BJ (cell line): ENCODE results near the gene RNF220. TPM values are rescaled to one million over a fixed set of nuclear protein-coding genes. Genes with fewer than 3 reads are reported as not detected.

Source experiments
- CTCF ChIA-PET: fragments of 350-600 bp; formaldehyde crosslinking; extraction: SDS; loops from one replicate; lab custom pipeline; 2021; ENCODE audit warnings: antibody characterized with exemption, inconsistent platforms; lab: Yijun Ruan, JAX
- POLR2A ChIA-PET: fragments of 300-600 bp; sonication (Branson Sonifier 250); formaldehyde crosslinking; extraction: SDS; loops from one replicate; lab custom pipeline; 2021; ENCODE audit warnings: antibody characterized with exemption; lab: Charles Lee
- DNase-seq: peaks from one replicate; pipeline ENCODE4 v3.0.0-alpha.2; 2011; ENCODE audit warnings: low read depth
- H3K27me3 ChIP-seq: 2 replicates; pipeline ENCODE4 v1.6.0; 2011; ENCODE audit warnings: low read length; ENCODE audit not compliant: control insufficient read depth, insufficient read depth
- H3K36me3 ChIP-seq: 2 replicates; pipeline ENCODE4 v1.5.1; 2011; ENCODE audit warnings: low read length; ENCODE audit not compliant: control insufficient read depth, insufficient read depth
- H3K4me3 ChIP-seq: 2 replicates; pipeline ENCODE4 v1.5.1; 2011; ENCODE audit warnings: low read depth, mild to moderate bottlenecking, control low read depth, low read length
- CTCF ChIP-seq: IDR thresholded peaks from 2 replicates; pipeline ENCODE4 v1.5.1; 2011; ENCODE audit warnings: low read depth, mild to moderate bottlenecking, control low read depth, inconsistent platforms, low read length, moderate library complexity; ENCODE audit not compliant: insufficient read depth
- polyA plus RNA-seq: library from polyadenylated mRNA; depleted of rRNA; stranded (reverse); fragments of >200 nt; gene quantifications from 2 replicates; pipeline ENCODE4 v1.2.3, GENCODE V29; 2011

Gene RNF220
- polyA plus RNA-seq, 1 experiment = 65.4 TPM

GRCh38 chr1:44604157-44604955, 199.3 kb downstream of the RNF220 start:
- ChIA-PET POLR2A (no interaction called here), CTCF (interaction anchor here (3.0 to 15.2 kb wide), 2 partner anchors 9 to 45 kb away, joined by 19 to 424 read pairs; no protein-coding TSS in a partner anchor)
- Histone ChIP-seq H3K4me3 (no peak overlapping the region), H3K36me3 (no peaks in the 10 kb centered on the region), H3K27me3 (peaks cover 12% of the 10 kb centered on the region)
- no peak for DNase-seq
- no peak for TF ChIP-seq CTCF

- DNase-seq = no peak
- ChIA-PET POLR2A (no interaction called here), CTCF (interaction anchor here (0.7 to 15.2 kb wide), 4 partner anchors 11 to 43 kb away, joined by 4 to 424 read pairs (median 12); no protein-coding TSS in a partner anchor)
- Histone ChIP-seq H3K4me3 (no peak overlapping the region), H3K27me3 (peaks cover 8% of the 10 kb centered on the region), H3K36me3 (no peaks in the 10 kb centered on the region)
- TF ChIP-seq CTCF = no peak
Measured at GRCh38 chr1:44605914-44606615, 201.0 kb downstream of the RNF220 start.

- Histone ChIP-seq H3K4me3 (no peak overlapping the region), H3K27me3 (peaks cover 8% of the 10 kb centered on the region), H3K36me3 (no peaks in the 10 kb centered on the region)
- POLR2A ChIA-PET = no interaction called here
- CTCF ChIA-PET = interaction anchor here (0.7 to 15.2 kb wide), 3 partner anchors 12 to 43 kb away, joined by 4 to 424 read pairs (median 5); no protein-coding TSS in a partner anchor
- TF ChIP-seq CTCF = no peak
- no peak for DNase-seq
Measured at GRCh38 chr1:44606701-44607281, 201.7 kb downstream of the RNF220 start.

- POLR2A ChIA-PET = no interaction called here
- H3K27me3 ChIP-seq = peaks cover 3% of the 10 kb centered on the region
- DNase-seq = no peak
- H3K36me3 ChIP-seq = no peaks in the 10 kb centered on the region
- CTCF ChIA-PET = interaction anchor here (0.9 to 15.2 kb wide), 14 partner anchors 9 to 601 kb away, joined by 3 to 424 read pairs (median 11); partner anchors contain the start of gene TMEM53
- TF ChIP-seq CTCF = 0 out of 2 replicates have a peak, but pooled peaks have one; percentile 18
- H3K4me3 ChIP-seq = no peak overlapping the region
Measured at GRCh38 chr1:44608141-44608540, 203.1 kb downstream of the RNF220 start.
